Gastrocnemius medialis (tissue), 4 donors: ENCODE data around the gene POMT2. TPM values are rescaled to one million over a fixed set of nuclear protein-coding genes. Genes with fewer than 3 reads are reported as not detected.

ENCODE experiments used
- ATAC-seq, 2 donors: fragments of 150-250 bp; one replicate each; pipeline ENCODE4 v1.9.1; 2016
- DNase-seq, 2 donors: peaks; one replicate each; pipeline ENCODE4 v3.0.0-alpha.2; 2019
- H3K27ac ChIP-seq, 4 donors: fragments of 200-600 bp; sonication (generic); 1 replicate in 1 of 4; 2 replicates in 3 of 4; pipeline ENCODE4 v1.5.1; 2016 to 2018; ENCODE audit warnings: mild to moderate bottlenecking in 2 of 4, moderate library complexity in 1 of 4
- H3K27me3 ChIP-seq, 3 donors: fragments of 200-600 bp; sonication (generic) in 2 of 3; 1 replicate in 1 of 3; 2 replicates in 2 of 3; pipeline versions ENCODE4 v1.5.1 to v1.6.0; 2016 to 2019; ENCODE audit warnings: mild to moderate bottlenecking in 1 of 3, moderate library complexity in 1 of 3
- H3K36me3 ChIP-seq, 2 donors: fragments of 200-600 bp; sonication (generic) in 1 of 2; one replicate each; pipeline ENCODE4 v1.5.1; 2017 to 2018
- H3K4me1 ChIP-seq, 2 donors: fragments of 200-600 bp; sonication (generic) in 1 of 2; one replicate each; pipeline ENCODE4 v1.5.1; 2016 to 2017; ENCODE audit warnings: mild to moderate bottlenecking in 2 of 2
- H3K4me3 ChIP-seq, 4 donors: fragments of 200-600 bp; sonication (generic) in 3 of 4; 1 replicate in 1 of 4; 2 replicates in 3 of 4; pipeline ENCODE4 v1.5.1; 2016 to 2019; ENCODE audit warnings: mild to moderate bottlenecking in 2 of 4
- H3K9me3 ChIP-seq, 3 donors: fragments of 200-600 bp; sonication (generic) in 2 of 3; 1 replicate in 1 of 3; 2 replicates in 2 of 3; pipeline ENCODE4 v1.5.1; 2016 to 2019
- POLR2A ChIP-seq, 2 donors: fragments of 450-650 bp; IDR thresholded peaks; one replicate each; pipeline ENCODE4 v1.6.1; 2017; ENCODE audit warnings: antibody characterized with exemption in 2 of 2, mild to moderate bottlenecking in 2 of 2, moderate library complexity in 2 of 2
- in situ Hi-C, 4 donors: fragments of 200-750 bp; cut with MboI; loops; one replicate each; pipeline versions ENCODE4 v1.15.0 to v1.8.0; 2017; ENCODE audit warnings: low sequenced_read_pairs in 4 of 4
- intact Hi-C: fragments of 100-400 bp; cut with DNase I; formaldehyde crosslinking; loops from one replicate; pipeline ENCODE4 v1.15.1; 2023; ENCODE audit warnings: low total_unique reads
- total RNA-seq, 4 donors: library from RNA; depleted of rRNA; stranded (reverse); fragments of >200 nt; gene quantifications; one replicate each; pipeline versions ENCODE4 v1.1.0 to v1.2.3, GENCODE V29; 2016
- TF ChIP-seq, protein P1 (sequence below), 5 experiments: fragments of 450-650 bp in 3 of 5; fragments of 200-600 bp in 2 of 5; sonication (generic) in 2 of 5; IDR thresholded peaks in 4 of 5; conservative IDR thresholded peaks in 1 of 5; 1 replicate in 4 of 5; 2 replicates in 1 of 5; pipeline ENCODE4 v1.5.1; 2016 to 2019; ENCODE audit warnings: antibody characterized with exemption in 5 of 5, mild to moderate bottlenecking in 3 of 5, moderate library complexity in 3 of 5

POMT2 gene
- total RNA-seq, 4 donors from 2014 or later = 27.0 to 33.2 (median 28.9) TPM

DNA sequence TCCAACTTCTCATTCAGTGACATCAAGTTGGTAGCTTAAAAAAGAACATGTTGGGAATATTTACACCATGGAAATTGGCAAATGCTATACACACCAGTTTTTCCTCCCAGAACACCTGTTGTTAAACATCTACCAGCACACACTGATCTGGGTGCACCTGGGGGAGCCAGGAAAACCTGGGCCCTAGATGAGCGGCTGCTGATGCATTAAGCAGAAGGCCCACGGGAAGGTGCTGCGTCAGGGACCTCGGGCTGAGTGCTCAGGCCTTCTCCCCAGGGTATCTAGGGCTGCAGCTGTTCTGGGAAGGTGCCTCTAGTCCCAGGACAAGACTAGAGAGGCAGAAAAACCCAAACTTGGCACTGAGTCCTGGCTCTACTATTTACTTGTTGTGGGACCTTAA lies 46.9 kb downstream of the POMT2 start:
- no peaks in the 10 kb centered on the region for H3K9me3 ChIP-seq
- ATAC-seq (no peak), DNase-seq (no peak)
- H3K27ac ChIP-seq = no peak overlapping the region
- intact Hi-C loops (no loop called here), in situ Hi-C loops (no loop called here)
- no peaks in the 10 kb centered on the region for H3K4me1 ChIP-seq
- no peak for TF ChIP-seq POLR2A (IDR thresholded peaks at IDR 0.05)
- H3K4me3 ChIP-seq = no peak overlapping the region
- peaks cover 0 to 28% of the 10 kb centered on the region in 2 donors for H3K36me3 ChIP-seq
- H3K27me3 ChIP-seq = peaks cover 23 to 37% (median 34%) of the 10 kb centered on the region in 3 donors

DNA sequence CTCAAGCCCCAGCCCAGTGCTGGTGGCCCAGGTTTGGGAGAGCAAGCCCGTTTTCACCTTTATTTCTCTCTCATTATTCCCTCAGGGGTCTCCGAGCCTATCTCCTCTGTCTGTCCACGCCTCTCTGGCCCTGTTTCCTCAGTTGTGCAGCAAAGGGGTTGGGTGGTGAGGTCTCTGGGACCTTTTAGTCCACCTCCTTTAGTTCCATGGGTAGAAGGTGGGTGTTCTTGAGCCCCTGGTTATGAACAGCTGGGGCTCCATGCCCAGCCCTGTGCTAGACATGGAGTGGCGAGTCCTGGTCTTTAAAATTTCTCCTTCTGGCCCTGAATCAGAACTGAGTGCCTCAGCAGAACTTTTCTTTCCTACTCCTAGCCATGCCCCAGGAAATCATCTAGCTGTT lies 48.4 kb downstream of the POMT2 start:
- TF ChIP-seq, protein P1, sequence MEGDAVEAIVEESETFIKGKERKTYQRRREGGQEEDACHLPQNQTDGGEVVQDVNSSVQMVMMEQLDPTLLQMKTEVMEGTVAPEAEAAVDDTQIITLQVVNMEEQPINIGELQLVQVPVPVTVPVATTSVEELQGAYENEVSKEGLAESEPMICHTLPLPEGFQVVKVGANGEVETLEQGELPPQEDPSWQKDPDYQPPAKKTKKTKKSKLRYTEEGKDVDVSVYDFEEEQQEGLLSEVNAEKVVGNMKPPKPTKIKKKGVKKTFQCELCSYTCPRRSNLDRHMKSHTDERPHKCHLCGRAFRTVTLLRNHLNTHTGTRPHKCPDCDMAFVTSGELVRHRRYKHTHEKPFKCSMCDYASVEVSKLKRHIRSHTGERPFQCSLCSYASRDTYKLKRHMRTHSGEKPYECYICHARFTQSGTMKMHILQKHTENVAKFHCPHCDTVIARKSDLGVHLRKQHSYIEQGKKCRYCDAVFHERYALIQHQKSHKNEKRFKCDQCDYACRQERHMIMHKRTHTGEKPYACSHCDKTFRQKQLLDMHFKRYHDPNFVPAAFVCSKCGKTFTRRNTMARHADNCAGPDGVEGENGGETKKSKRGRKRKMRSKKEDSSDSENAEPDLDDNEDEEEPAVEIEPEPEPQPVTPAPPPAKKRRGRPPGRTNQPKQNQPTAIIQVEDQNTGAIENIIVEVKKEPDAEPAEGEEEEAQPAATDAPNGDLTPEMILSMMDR (IDR thresholded peaks at IDR 0.05 in 4 of 5, conservative IDR thresholded peaks at IDR 0.05 in 1 of 5) = no peak
- no peak for TF ChIP-seq POLR2A (IDR thresholded peaks at IDR 0.05)
- Histone ChIP-seq H3K4me1 (no peaks in the 10 kb centered on the region), H3K27ac (no peak overlapping the region), H3K27me3 (peaks cover 31 to 48% (median 39%) of the 10 kb centered on the region in 3 donors), H3K4me3 (no peak overlapping the region), H3K9me3 (no peaks in the 10 kb centered on the region), H3K36me3 (peaks cover 0 to 12% of the 10 kb centered on the region in 2 donors)
- no peak for DNase-seq
- intact Hi-C loops = no loop called here
- in situ Hi-C loops = no loop called here
- no peak for ATAC-seq

DNA sequence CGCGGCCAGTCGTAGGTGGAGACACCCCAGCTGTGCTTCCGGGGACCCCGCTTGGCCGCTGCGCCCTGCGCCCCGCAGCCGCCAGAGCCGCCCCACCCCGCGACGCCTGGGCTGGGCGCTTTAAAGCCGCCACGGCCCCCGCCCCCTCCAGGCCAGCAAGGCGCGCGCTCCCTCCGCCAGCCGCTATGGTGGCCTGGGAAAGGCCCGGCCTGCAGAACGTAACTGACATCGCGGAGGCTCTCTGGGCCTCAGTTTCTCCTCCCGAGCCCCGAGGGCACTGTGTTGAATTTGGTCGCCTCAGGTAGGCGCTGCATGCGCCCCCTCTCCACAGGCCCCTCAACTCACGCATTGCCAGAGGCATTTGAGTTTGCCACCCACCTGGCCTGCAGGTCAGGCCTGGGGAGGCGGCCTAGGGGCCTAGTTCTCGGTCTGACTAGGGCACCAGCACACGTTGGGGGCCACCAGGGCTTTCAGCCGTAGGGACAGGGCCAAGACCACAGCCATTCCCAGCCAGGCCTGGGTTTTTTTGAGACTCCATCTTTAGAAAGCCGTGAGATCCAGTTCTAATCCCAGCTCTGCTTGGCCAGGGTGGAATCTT lies 49.5 kb downstream of the POMT2 start, which contains the start of gene NGB:
TSS of gene NGB (minus strand) at position 94 of the 598 bp plus-strand sequence. CDS start 269 bp downstream, outside the sequence.
- Histone ChIP-seq H3K9me3 (no peaks in the 10 kb centered on the region), H3K36me3 (peaks cover 0 to 2% of the 10 kb centered on the region in 2 donors), H3K27ac (no peak within 1 kb of the TSS), H3K4me1 (no peaks in the 10 kb centered on the region), H3K4me3 (no peak within 1 kb of the TSS), H3K27me3 (peaks cover 31 to 48% (median 39%) of the 10 kb centered on the region in 3 donors)
- TF ChIP-seq, protein P1 (IDR thresholded peaks at IDR 0.05 in 4 of 5, conservative IDR thresholded peaks at IDR 0.05 in 1 of 5) = no peak
- TF ChIP-seq POLR2A (IDR thresholded peaks at IDR 0.05) = no peak
- intact Hi-C loops (no loop called here), in situ Hi-C loops (no loop called here)
- no peak for ATAC-seq
- no peak for DNase-seq

DNA sequence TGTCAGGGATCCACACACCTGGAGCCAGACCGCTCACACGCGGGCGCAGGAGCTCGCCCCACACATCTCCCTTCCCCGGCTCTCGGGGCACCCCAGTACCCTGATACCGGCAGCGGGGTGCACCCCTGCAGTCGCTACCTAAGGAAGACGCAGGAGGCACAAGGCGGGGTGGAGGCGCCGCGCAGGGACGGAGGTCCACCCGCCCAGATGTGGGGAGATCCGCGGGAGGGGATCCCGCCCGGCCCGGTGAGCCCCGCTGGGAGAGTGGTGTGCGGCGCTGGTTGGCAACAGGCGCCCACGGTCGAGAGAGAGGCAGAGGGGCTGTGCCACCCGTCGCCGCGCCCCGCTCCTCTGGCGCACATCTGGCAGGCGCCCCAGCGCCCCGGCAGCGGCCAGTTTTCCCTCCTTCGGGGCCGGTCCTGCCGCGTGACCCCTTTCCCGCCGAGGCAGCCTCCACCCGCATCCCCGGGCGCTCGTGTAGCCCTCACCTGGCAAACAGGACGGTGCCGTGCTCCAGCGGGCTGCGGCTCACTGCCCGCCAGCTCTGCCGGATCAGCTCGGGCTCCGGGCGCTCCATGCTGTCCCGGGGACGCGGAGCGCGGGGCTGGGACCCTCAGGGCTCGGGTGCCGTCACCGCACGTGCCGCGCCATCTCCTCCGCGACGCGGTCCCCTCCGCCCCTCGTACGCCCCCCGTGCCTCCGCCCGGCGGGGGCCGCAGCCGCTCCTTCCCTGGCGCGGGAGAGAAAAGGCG lies 50.1 kb downstream of the POMT2 start:
- intact Hi-C loops = no loop called here

More for the DNA sequence above, 50.1 kb downstream of the POMT2 start:
- Histone ChIP-seq H3K4me1 (no peaks in the 10 kb centered on the region), H3K9me3 (no peaks in the 10 kb centered on the region), H3K27ac (no peak overlapping the region), H3K4me3 (no peak overlapping the region), H3K27me3 (peaks cover 31 to 48% (median 39%) of the 10 kb centered on the region in 3 donors), H3K36me3 (no peaks in the 10 kb centered on the region)
- TF ChIP-seq POLR2A (IDR thresholded peaks at IDR 0.05) = no peak
- TF ChIP-seq, protein P1 (IDR thresholded peaks at IDR 0.05 in 4 of 5, conservative IDR thresholded peaks at IDR 0.05 in 1 of 5) = no peak
- DNase-seq (no peak), ATAC-seq (no peak)
- in situ Hi-C loops = no loop called here
